K562 (cell line): ENCODE measurements around the gene BIRC3. TPM values are rescaled to one million over a fixed set of nuclear protein-coding genes. Genes with fewer than 3 reads are reported as not detected.

Source experiments
- CTCFL ChIP-seq: IDR thresholded peaks from 2 replicates; pipeline ENCODE4 v1.6.1; 2011; ENCODE audit warnings: borderline replicate concordance, low read depth, mild to moderate bottlenecking, moderate library complexity, low read length; ENCODE audit not compliant: insufficient read depth, poor library complexity, severe bottlenecking
- CUX1 ChIP-seq: fragments of 200-800 bp; sonication (Bioruptor generic); IDR thresholded peaks from 2 replicates; pipeline ENCODE4 v1.6.1; 2016; ENCODE audit warnings: missing genetic modification characterization, missing compliant biosample characterization
- ESRRB ChIP-seq: fragments of 250-450 bp; sonication (Bioruptor Pico); IDR thresholded peaks from 2 replicates; pipeline ENCODE4 v1.5.0; 2020; ENCODE audit warnings: mild to moderate bottlenecking, moderate library complexity, borderline replicate concordance
- JUND ChIP-seq, 2 experiments: IDR thresholded peaks; 2 replicates in 1 of 2; 3 replicates in 1 of 2; pipeline ENCODE4 v1.6.1; 2011; ENCODE audit warnings: borderline replicate concordance in 2 of 2, low read depth in 2 of 2, low read length in 2 of 2, improper control_type of control experiment in 1 of 2, missing biosample characterization in 1 of 2, missing genetic modification characterization in 1 of 2, missing genetic modification reagents in 1 of 2
- NR0B1 ChIP-seq: fragments of 450-650 bp; IDR thresholded peaks from one replicate; pipeline ENCODE4 v1.6.1; 2018; ENCODE audit warnings: mild to moderate bottlenecking, moderate library complexity; ENCODE audit not compliant: partially characterized antibody
- PTBP1 ChIP-seq: fragments of 200-400 bp; formaldehyde crosslinking; IDR thresholded peaks from 2 replicates; pipeline ENCODE4 v1.6.1; 2017; ENCODE audit warnings: low read depth, low read length
- RFX1 ChIP-seq: fragments of 450-650 bp; IDR thresholded peaks from 2 replicates; pipeline ENCODE4 v1.6.1; 2016; ENCODE audit warnings: mild to moderate bottlenecking, moderate library complexity
- ZBTB49 ChIP-seq: sonication (generic); formaldehyde crosslinking; IDR thresholded peaks from 2 replicates; pipeline ENCODE4 v1.8.0; 2022; ENCODE audit warnings: missing genetic modification reagents, mild to moderate bottlenecking, borderline replicate concordance
- ZBTB5 ChIP-seq: fragments of 450-650 bp; IDR thresholded peaks from 2 replicates; pipeline ENCODE4 v1.6.1; 2017; ENCODE audit warnings: antibody characterized with exemption
- ZFP30 ChIP-seq: fragments of 250-450 bp; sonication (Bioruptor Pico); IDR thresholded peaks from 2 replicates; pipeline ENCODE4 v1.8.0; 2022; ENCODE audit warnings: moderate library complexity, mild to moderate bottlenecking, inconsistent platforms, borderline replicate concordance
- ZNF384 ChIP-seq: IDR thresholded peaks from 2 replicates; pipeline ENCODE4 v1.6.1; 2012; ENCODE audit warnings: low read depth, low read length, improper control_type of control experiment
- ZNF586 ChIP-seq: fragments of 450-650 bp; formaldehyde crosslinking; conservative IDR thresholded peaks from 2 replicates; pipeline ENCODE4 v1.4.0; 2020; ENCODE audit warnings: mild to moderate bottlenecking, moderate library complexity
- polyA plus RNA-seq, 8 experiments: library from polyadenylated mRNA; depleted of rRNA in 4 of 8; stranded (reverse) in 5 of 8; unstranded in 3 of 8; fragments of >200 nt; fragmentation: Nextera tagmentation in 2 of 8; fragmentation: Illumina TruSeq in 1 of 8; extraction: Ambion mirVana in 2 of 8; extraction: Trizol in 1 of 8; gene quantifications; 2 replicates each; pipeline versions ENCODE4 v1.2.1 to v1.2.3, GENCODE V29; 2011 to 2014; ENCODE audit warnings: inconsistent platforms in 1 of 8, missing spikeins in 1 of 8
- total RNA-seq, 7 experiments: library from RNA; depleted of rRNA in 6 of 7; stranded (reverse); fragments of >200 nt in 6 of 7; fragmentation: Illumina TruSeq in 2 of 7; extraction: Trizol in 2 of 7; gene quantifications; 2 replicates each; pipeline versions ENCODE4 v1.2.1 to v1.2.3, GENCODE V29; 2011 to 2021; ENCODE audit warnings: low replicate concordance in 1 of 7

The BIRC3 gene
- total and polyA plus RNA-seq, 9 of the 15 experiments (the other 6 are each of a cell fraction or from before 2014, with no cell fraction given): 0.08 to 0.42 (median 0.18) TPM

GRCh38 chr11:102346748-102347461, 29.6 kb downstream of the BIRC3 start, which contains the start of gene BIRC2 (continued):
- peak; percentile 69 for TF ChIP-seq CTCFL
- TF ChIP-seq ESRRB (CRISPR knock-in tag): no peak
- no peak for TF ChIP-seq ZBTB49 (CRISPR knock-in tag)
- no peak for TF ChIP-seq CUX1
- TF ChIP-seq ZNF384: no peak
- TF ChIP-seq NR0B1: no peak
- no peak for TF ChIP-seq ZFP30 (CRISPR knock-in tag)
- no peak for TF ChIP-seq ZNF586 (CRISPR knock-in tag)
- TF ChIP-seq RFX1: no peak
- no peak for TF ChIP-seq PTBP1
- TF ChIP-seq ZBTB5: no peak
- peak; percentile 95 for TF ChIP-seq JUND (IDR thresholded peaks at IDR 0.05; ENCODE audit: borderline replicate concordance, low read depth, low read length)
- peak; percentile 92 for TF ChIP-seq JUND (tag; IDR thresholded peaks at IDR 0.05; ENCODE audit: borderline replicate concordance, low read depth, low read length)
